Naive thymus-derived CD4-positive, alpha-beta T cell (primary cell): Measurements from ENCODE around the gene CD8B. TPM values are rescaled to one million over a fixed set of nuclear protein-coding genes. Genes with fewer than 3 reads are reported as not detected.

Experiments
- ATAC-seq: fragments of 150-1000 bp; cut with Tn5 transposase; 2 replicates; pipeline ENCODE4 v1.10.0; 2021; ENCODE audit warnings: mild to moderate bottlenecking, moderate library complexity
- CTCF ChIA-PET: fragments of 350-600 bp; sonication (Branson Sonifier 250); formaldehyde crosslinking; loops from one replicate; lab custom pipeline; 2021; ENCODE audit warnings: antibody characterized with exemption; lab: Charles Lee
- POLR2A ChIA-PET: fragments of 350-600 bp; sonication (Branson Sonifier 250); formaldehyde crosslinking; loops from one replicate; lab custom pipeline; 2021; ENCODE audit warnings: antibody characterized with exemption, inconsistent platforms; lab: Charles Lee
- DNase-seq, 9 donors: peaks; one replicate each; pipeline versions ENCODE4 v3.0.0 to v3.0.0-alpha.2; 2020 to 2022; ENCODE audit warnings: mixed read lengths in 1 of 9
- H3K27ac ChIP-seq: one replicate; pipeline ENCODE4 v1.7.0; 2013; ENCODE audit warnings: mild to moderate bottlenecking, low read depth, low read length, moderate library complexity
- H3K27me3 ChIP-seq, 2 donors: one replicate each; pipeline ENCODE4 v1.7.0; 2013; ENCODE audit warnings: low read length in 2 of 2, mild to moderate bottlenecking in 2 of 2, moderate library complexity in 2 of 2; ENCODE audit not compliant: control insufficient read depth in 2 of 2, insufficient read depth in 2 of 2
- H3K36me3 ChIP-seq, 3 experiments: 1 replicate in 2 of 3; 2 replicates in 1 of 3; pipeline ENCODE4 v1.7.0; 2013; ENCODE audit warnings: low read length in 3 of 3, mild to moderate bottlenecking in 3 of 3, moderate library complexity in 1 of 3; ENCODE audit not compliant: insufficient read depth in 3 of 3, control insufficient read depth in 2 of 3
- H3K4me1 ChIP-seq, 2 donors: one replicate each; pipeline ENCODE4 v1.7.0; 2013; ENCODE audit warnings: low read length in 2 of 2, mild to moderate bottlenecking in 2 of 2, moderate library complexity in 1 of 2; ENCODE audit not compliant: control insufficient read depth in 2 of 2, insufficient read depth in 2 of 2
- H3K4me3 ChIP-seq: 2 replicates; pipeline ENCODE4 v1.7.0; 2013; ENCODE audit warnings: mild to moderate bottlenecking, low read length
- H3K9me3 ChIP-seq, 3 experiments: 1 replicate in 2 of 3; 2 replicates in 1 of 3; pipeline ENCODE4 v1.7.0; 2013; ENCODE audit warnings: low read length in 3 of 3; ENCODE audit not compliant: control insufficient read depth in 2 of 3
- H3K27ac Mint-ChIP-seq, 9 donors: one replicate each; pipeline ENCODE4 v1.8.0; 2020 to 2022; ENCODE audit warnings: mixed read lengths in 9 of 9, mild to moderate bottlenecking in 8 of 9, moderate library complexity in 5 of 9, inconsistent platforms in 2 of 9
- H3K27me3 Mint-ChIP-seq, 5 donors: one replicate each; pipeline ENCODE4 v1.8.0; 2021 to 2022; ENCODE audit warnings: mixed read lengths in 5 of 5, mild to moderate bottlenecking in 1 of 5
- H3K36me3 Mint-ChIP-seq, 5 donors: one replicate each; pipeline ENCODE4 v1.8.0; 2020 to 2022; ENCODE audit warnings: mixed read lengths in 5 of 5, mild to moderate bottlenecking in 3 of 5, inconsistent platforms in 1 of 5
- H3K4me1 Mint-ChIP-seq, 7 donors: one replicate each; pipeline ENCODE4 v1.8.0; 2020 to 2022; ENCODE audit warnings: mixed read lengths in 7 of 7, mild to moderate bottlenecking in 3 of 7, inconsistent platforms in 1 of 7
- H3K4me3 Mint-ChIP-seq, 10 donors: one replicate each; pipeline ENCODE4 v1.8.0; 2020 to 2022; ENCODE audit warnings: mild to moderate bottlenecking in 10 of 10, mixed read lengths in 10 of 10, moderate library complexity in 6 of 10, inconsistent platforms in 2 of 10
- H3K9me3 Mint-ChIP-seq, 11 donors: one replicate each; pipeline ENCODE4 v1.8.0; 2020 to 2022; ENCODE audit warnings: mixed read lengths in 11 of 11, mild to moderate bottlenecking in 4 of 11, inconsistent platforms in 1 of 11, moderate library complexity in 1 of 11
- intact Hi-C, 2 donors: fragments of 100-400 bp; cut with micrococcal nuclease; formaldehyde crosslinking; loops; one replicate each; pipeline ENCODE4 v1.15.1; 2023
- polyA plus RNA-seq, 2 donors: library from polyadenylated mRNA; unstranded; fragments of 300-500 nt; fragmentation: Illumina TruSeq; gene quantifications; one replicate each; pipeline ENCODE4 v1.2.3, GENCODE V29; 2021
- total RNA-seq, 6 experiments: library from RNA in 5 of 6; stranded (reverse) in 5 of 6; gene quantifications; 1 replicate in 5 of 6; 2 replicates in 1 of 6; pipeline ENCODE4 v1.2.3 and lab custom pipeline; 2021 to 2026

CD8B gene
- total and polyA plus RNA-seq, 7 experiments from 2014 or later: 1.1 to 23.7 (median 2.4) TPM

DNA sequence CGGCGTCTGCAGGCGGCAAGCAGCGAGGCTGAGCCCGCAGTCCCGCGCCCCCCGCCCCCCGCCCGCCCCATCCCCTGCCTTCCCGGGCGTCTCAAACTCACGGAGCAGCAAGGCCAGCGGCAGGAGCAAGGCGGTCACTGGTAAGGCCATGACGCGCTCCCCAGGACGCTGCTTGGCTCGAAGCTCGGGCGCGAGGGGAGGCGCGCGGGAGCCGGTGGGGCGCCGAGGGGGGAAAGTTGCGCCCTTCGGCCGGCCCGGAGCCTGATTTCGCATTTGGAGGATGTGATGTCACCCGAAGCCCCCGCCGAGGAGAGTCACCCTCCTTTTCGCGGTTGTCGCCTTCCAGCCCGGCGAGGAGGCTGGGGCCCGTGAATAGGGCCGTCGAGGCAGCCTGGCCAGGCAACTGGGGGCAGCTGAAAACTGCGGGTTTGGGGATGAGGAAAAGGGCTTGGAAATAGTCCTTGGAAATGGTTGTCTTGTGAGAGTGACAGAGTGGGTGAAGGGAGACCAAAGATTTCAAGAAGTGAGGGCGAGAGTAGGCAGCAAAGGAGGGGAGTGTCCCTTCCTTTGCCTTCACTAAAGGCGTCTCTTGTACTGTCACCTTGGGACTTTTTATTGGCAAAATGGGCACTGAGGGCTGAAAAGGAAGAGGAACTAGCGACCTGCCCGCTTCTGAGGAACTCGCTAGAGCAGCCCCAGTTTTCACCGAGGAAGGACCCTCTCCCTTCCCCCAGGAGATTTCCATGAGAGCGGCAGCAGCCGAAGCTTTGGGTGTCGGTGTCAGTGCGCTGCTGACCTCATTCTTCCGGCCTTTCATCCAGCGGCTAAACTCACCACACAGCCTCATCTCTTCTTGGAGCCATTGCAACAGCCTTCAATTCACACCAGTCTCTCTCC, 70.8 kb downstream of the CD8B start, which contains the start of gene CD8A:
Gene CD8A (minus strand): TSS at position 238 of the 897 bp plus-strand sequence. CDS start 88 bp downstream, at position 150.
- CTCF ChIA-PET: no interaction called here
- Histone ChIP-seq H3K4me3 (peak within 1 kb of the TSS; percentile 55), H3K9me3 (peaks cover 0 to under 1% (median 0%) of the 10 kb centered on the region in 3 experiments), H3K4me1 (peaks cover 16 to 68% of the 10 kb centered on the region in 2 donors), H3K27me3 (peaks cover 0 to 24% of the 10 kb centered on the region in 2 donors), H3K36me3 (peaks cover 0 to 17% (median 0%) of the 10 kb centered on the region in 3 experiments), H3K27ac (no peak within 1 kb of the TSS)
- H3K27ac Mint-ChIP-seq: peak within 1 kb of the TSS in 4 of 9 donors; percentile 14 to 77 (median 53)
- peaks cover 7 to 24% (median 14%) of the 10 kb centered on the region in 5 donors for H3K36me3 Mint-ChIP-seq
- H3K9me3 Mint-ChIP-seq: peaks cover 4 to 17% (median 11%) of the 10 kb centered on the region in 11 donors
- DNase-seq: peak in 1 of 9 donors; percentile 9
- peak within 1 kb of the TSS; percentile 81 to 94 (median 88) for H3K4me3 Mint-ChIP-seq
- H3K27me3 Mint-ChIP-seq: peaks cover 51 to 68% (median 59%) of the 10 kb centered on the region in 5 donors
- peak; percentile 44 for ATAC-seq
- H3K4me1 Mint-ChIP-seq: peaks cover 17 to 44% (median 30%) of the 10 kb centered on the region in 7 donors
- intact Hi-C loops: no loop called here
- POLR2A ChIA-PET: no interaction called here

DNA sequence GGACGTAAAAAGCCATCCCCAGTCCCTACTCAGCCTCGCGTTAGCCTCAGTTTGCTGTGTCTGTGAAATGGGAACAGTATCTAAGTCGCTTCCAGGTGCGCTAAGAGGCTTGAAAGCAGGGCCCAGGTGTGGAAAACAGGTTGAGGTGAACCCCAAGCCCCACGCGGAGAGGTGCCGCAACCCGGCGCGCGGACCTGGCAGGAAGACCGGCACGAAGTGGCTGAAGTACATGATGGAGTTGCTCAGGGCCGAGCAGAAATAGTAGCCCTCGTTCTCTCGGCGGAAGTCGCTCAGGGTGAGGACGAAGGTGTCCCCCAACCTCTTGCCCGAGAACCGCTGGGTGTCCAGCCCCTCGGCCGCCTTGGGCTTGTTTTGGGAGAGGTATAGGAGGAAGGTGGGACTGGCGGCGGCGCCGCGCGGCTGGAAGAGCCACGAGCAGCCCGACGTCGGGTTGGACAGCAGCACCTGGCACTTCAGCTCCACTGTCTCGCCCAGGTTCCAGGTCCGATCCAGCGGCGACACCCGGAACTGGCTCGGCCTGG, 71.5 kb downstream of the CD8B start:
- DNase-seq (no peak), ATAC-seq (no peak)
- CTCF ChIA-PET: no interaction called here
- POLR2A ChIA-PET: no interaction called here
- Histone ChIP-seq H3K27ac (no peak overlapping the region), H3K36me3 (peaks cover 0 to 18% (median 0%) of the 10 kb centered on the region in 3 experiments), H3K9me3 (no peaks in the 10 kb centered on the region), H3K4me3 (peak overlapping the region; percentile 55), H3K4me1 (peaks cover 16 to 69% of the 10 kb centered on the region in 2 donors), H3K27me3 (peaks cover 0 to 24% of the 10 kb centered on the region in 2 donors)
- Mint-ChIP-seq H3K9me3 (peaks cover 0 to 10% (median 5%) of the 10 kb centered on the region in 11 donors), H3K4me1 (peaks cover 16 to 43% (median 30%) of the 10 kb centered on the region in 7 donors), H3K27me3 (peaks cover 44 to 70% (median 52%) of the 10 kb centered on the region in 5 donors), H3K27ac (no peak overlapping the region), H3K4me3 (peak overlapping the region; percentile 53 to 94 (median 80)), H3K36me3 (peaks cover 3 to 16% (median 8%) of the 10 kb centered on the region in 5 donors)
- intact Hi-C loops: no loop called here

DNA sequence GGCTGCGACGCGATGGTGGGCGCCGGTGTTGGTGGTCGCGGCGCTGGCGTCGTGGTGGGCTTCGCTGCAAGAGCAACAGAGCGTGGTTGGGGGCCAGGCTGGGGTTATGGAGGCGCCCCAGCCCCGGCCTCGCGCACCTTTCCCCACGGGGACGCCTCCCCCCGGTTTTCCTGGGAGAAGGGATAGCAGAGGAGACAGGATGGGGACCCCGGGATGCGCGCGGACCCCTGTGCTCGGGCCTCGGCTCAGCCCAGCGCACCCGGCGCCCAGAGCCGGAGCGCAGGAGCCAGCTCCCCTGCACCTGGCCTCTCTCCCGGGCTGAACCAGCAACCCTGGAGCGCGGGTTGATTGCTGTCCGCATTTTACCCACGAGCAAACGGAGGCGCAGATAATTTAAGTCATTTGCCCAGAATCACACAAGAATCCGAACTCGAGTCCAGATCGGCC, 72.0 kb downstream of the CD8B start:
- H3K9me3 Mint-ChIP-seq: peaks cover 0 to 5% (median under 1%) of the 10 kb centered on the region in 11 donors
- Histone ChIP-seq H3K9me3 (no peaks in the 10 kb centered on the region), H3K36me3 (peaks cover 0 to 23% (median 0%) of the 10 kb centered on the region in 3 experiments), H3K27ac (no peak overlapping the region), H3K4me1 (peaks cover 16 to 69% of the 10 kb centered on the region in 2 donors), H3K4me3 (peak overlapping the region; percentile 55), H3K27me3 (peaks cover 0 to 24% of the 10 kb centered on the region in 2 donors)
- H3K4me1 Mint-ChIP-seq: peaks cover 11 to 38% (median 27%) of the 10 kb centered on the region in 7 donors
- CTCF ChIA-PET: no interaction called here
- intact Hi-C loops: no loop called here
- POLR2A ChIA-PET: no interaction called here
- no peak for DNase-seq
- peaks cover 39 to 74% (median 47%) of the 10 kb centered on the region in 5 donors for H3K27me3 Mint-ChIP-seq
- no peak for ATAC-seq
- H3K4me3 Mint-ChIP-seq: peak overlapping the region; percentile 53 to 94 (median 80)
- H3K27ac Mint-ChIP-seq: no peak overlapping the region
- peaks cover 0 to 13% (median 3%) of the 10 kb centered on the region in 5 donors for H3K36me3 Mint-ChIP-seq

DNA sequence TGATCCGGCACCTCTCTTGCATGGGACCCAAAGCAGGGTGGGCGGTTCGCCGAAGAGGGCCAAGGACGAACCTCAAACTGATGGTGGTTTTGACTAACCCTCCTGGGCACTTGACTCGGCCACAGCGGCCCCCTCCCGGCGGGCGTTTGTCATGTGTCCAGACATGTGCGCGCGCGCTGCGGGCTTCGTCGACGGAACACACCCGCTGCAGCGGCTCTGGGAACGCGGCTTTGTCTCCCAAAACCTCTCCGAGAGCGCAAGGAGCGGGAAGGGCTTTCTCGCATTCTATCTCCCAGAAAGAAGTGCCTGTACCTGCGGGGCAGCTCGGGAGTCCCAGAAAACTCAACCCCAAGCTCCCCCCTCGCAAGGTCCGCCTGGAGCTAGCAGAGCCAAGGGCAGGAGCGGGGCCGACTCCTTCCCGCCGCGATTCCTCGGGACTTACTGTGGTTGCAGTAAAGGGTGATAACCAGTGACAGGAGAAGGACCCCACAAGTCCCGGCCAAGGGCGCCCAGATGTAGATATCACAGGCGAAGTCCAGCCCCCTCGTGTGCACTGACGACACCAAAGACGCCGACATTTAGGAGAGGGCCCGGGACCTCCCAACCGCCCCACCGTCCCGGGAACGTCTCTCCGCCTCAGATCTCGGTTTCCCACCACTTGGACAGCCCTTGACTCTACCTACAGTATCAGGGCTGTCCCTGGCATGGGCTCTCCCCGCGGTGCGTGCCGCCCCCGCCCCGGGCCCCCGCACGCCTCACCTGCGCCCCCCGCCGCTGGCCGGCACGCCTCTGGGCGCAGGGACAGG, 72.6 kb downstream of the CD8B start:
- POLR2A ChIA-PET: no interaction called here

DNA sequence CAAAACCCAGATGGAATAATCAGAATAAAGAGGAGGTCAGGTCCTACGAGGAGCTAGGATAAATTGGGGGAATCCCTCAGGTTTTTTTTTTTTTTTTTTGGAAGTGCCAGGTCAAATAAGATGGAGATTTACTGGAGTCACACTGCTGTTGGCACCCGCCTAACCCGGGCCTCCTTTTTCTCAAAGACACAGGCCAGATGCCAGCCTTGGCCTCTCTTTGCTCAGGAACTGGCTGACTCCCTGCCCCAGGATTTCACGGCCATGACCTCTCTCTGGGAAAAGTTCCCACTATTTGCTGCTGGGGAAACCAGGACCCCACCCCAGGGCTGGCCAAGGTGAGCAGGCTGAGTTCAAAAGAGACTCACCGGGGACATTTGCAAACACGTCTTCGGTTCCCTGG, 73.5 kb downstream of the CD8B start:
- no peak overlapping the region for H3K27ac ChIP-seq
- H3K27me3 ChIP-seq: peaks cover 0 to 21% of the 10 kb centered on the region in 2 donors
- no peak for DNase-seq
- no peak for ATAC-seq
- H3K4me3 Mint-ChIP-seq: peak overlapping the region in 4 of 10 donors; percentile 5 to 66 (median 36)
- peaks cover 0 to 3% (median 0%) of the 10 kb centered on the region in 11 donors for H3K9me3 Mint-ChIP-seq
- peaks cover 0 to 9% (median 0%) of the 10 kb centered on the region in 5 donors for H3K36me3 Mint-ChIP-seq
- CTCF ChIA-PET: interaction anchor here (0.6 kb wide), 1 partner anchor 31 kb away, joined by 3 read pairs; no protein-coding TSS in a partner anchor
- H3K27me3 Mint-ChIP-seq: peaks cover 23 to 77% (median 34%) of the 10 kb centered on the region in 5 donors
- peaks cover 16 to 68% of the 10 kb centered on the region in 2 donors for H3K4me1 ChIP-seq
- POLR2A ChIA-PET: no interaction called here
- peak overlapping the region; percentile 50 for H3K4me3 ChIP-seq
- peaks cover 10 to 32% (median 22%) of the 10 kb centered on the region in 7 donors for H3K4me1 Mint-ChIP-seq
- H3K27ac Mint-ChIP-seq: no peak overlapping the region
- intact Hi-C loops: no loop called here
- peaks cover 0 to 26% (median 0%) of the 10 kb centered on the region in 3 experiments for H3K36me3 ChIP-seq
- no peaks in the 10 kb centered on the region for H3K9me3 ChIP-seq

More for the DNA sequence above, 72.6 kb downstream of the CD8B start:
- H3K27me3 ChIP-seq: peaks cover 0 to 24% of the 10 kb centered on the region in 2 donors
- H3K36me3 ChIP-seq: peaks cover 0 to 26% (median 0%) of the 10 kb centered on the region in 3 experiments
- intact Hi-C loops: no loop called here
- Mint-ChIP-seq H3K27ac (no peak overlapping the region), H3K27me3 (peaks cover 32 to 80% (median 41%) of the 10 kb centered on the region in 5 donors), H3K4me3 (peak overlapping the region in 6 of 10 donors; percentile 23 to 90 (median 37)), H3K9me3 (peaks cover 0 to 4% (median 0%) of the 10 kb centered on the region in 11 donors), H3K4me1 (peaks cover 10 to 34% (median 23%) of the 10 kb centered on the region in 7 donors), H3K36me3 (peaks cover 0 to 13% (median 0%) of the 10 kb centered on the region in 5 donors)
- no peak overlapping the region for H3K27ac ChIP-seq
- H3K9me3 ChIP-seq: no peaks in the 10 kb centered on the region
- H3K4me3 ChIP-seq: peak overlapping the region; percentile 55
- DNase-seq (no peak), ATAC-seq (no peak)
- H3K4me1 ChIP-seq: peaks cover 16 to 69% of the 10 kb centered on the region in 2 donors
- CTCF ChIA-PET: no interaction called here
